ENCODE results near the gene RELN.

- TF ChIP-seq CREM (IDR thresholded peaks at IDR 0.05; ENCODE audit: low read depth) (no peak), SPI1 (IDR thresholded peaks at IDR 0.05; ENCODE audit: borderline replicate concordance, low read depth, low read length) (no peak)
These were observed 127.0 kb downstream of the RELN start for GRCh38 chr7:103862302-103863035.
